H1 (cell line): ENCODE measurements around the gene WDR74. TPM values are rescaled to one million over a fixed set of nuclear protein-coding genes. Genes with fewer than 3 reads are reported as not detected.

Experiments
- CTCF ChIA-PET: fragments of 300-600 bp; sonication (Branson Sonifier 250); formaldehyde crosslinking; loops from one replicate; lab custom pipeline; 2021; ENCODE audit not compliant: partially characterized antibody; lab: Charles Lee
- POLR2A ChIA-PET: fragments of 300-600 bp; sonication (Branson Sonifier 250); formaldehyde crosslinking; loops from one replicate; lab custom pipeline; 2021; ENCODE audit warnings: inconsistent platforms; ENCODE audit not compliant: partially characterized antibody; lab: Charles Lee
- DNase-seq, 2 experiments: peaks; one replicate each; pipeline versions ENCODE4 v3.0.0 to v3.0.0-alpha.2; 2010 to 2022; ENCODE audit warnings: low spot score in 2 of 2, low read depth in 1 of 2, mixed read lengths in 1 of 2
- FAIRE-seq: peaks from 2 replicates; lab custom pipeline; 2011; peaks lifted over from hg19 to GRCh38; lab: Jason Lieb, UNC
- H2AFZ ChIP-seq: 2 replicates; pipeline ENCODE4 v1.8.1; 2012; ENCODE audit warnings: low read length, inconsistent platforms
- H2AK5ac ChIP-seq: 2 replicates; pipeline ENCODE4 v1.6.1; 2013; ENCODE audit warnings: low read depth, low read length
- H2BK120ac ChIP-seq: replicated peaks from 2 replicates; pipeline ENCODE3; 2013; ENCODE audit warnings: low read depth, low read length, inconsistent platforms
- H2BK12ac ChIP-seq: 2 replicates; pipeline ENCODE4 v1.6.1; 2013; ENCODE audit warnings: low read depth, low read length
- H2BK15ac ChIP-seq: 2 replicates; pipeline ENCODE4 v1.6.1; 2013; ENCODE audit warnings: low read length
- H2BK20ac ChIP-seq: 2 replicates; pipeline ENCODE4 v1.6.1; 2013; ENCODE audit warnings: low read length
- H2BK5ac ChIP-seq: 2 replicates; pipeline ENCODE4 v1.6.1; 2013; ENCODE audit warnings: low read depth, low read length
- H3K14ac ChIP-seq: 2 replicates; pipeline ENCODE4 v1.6.1; 2013; ENCODE audit warnings: inconsistent platforms; ENCODE audit not compliant: insufficient read length
- H3K18ac ChIP-seq: 2 replicates; pipeline ENCODE4 v1.6.1; 2013; ENCODE audit warnings: low read length; ENCODE audit errors: extremely low read depth
- H3K23ac ChIP-seq: 2 replicates; pipeline ENCODE4 v1.6.1; 2013; ENCODE audit warnings: inconsistent platforms; ENCODE audit not compliant: insufficient read length
- H3K23me2 ChIP-seq: 2 replicates; pipeline ENCODE4 v1.6.1; 2013; ENCODE audit warnings: low read depth, low read length
- H3K27ac ChIP-seq: 2 replicates; pipeline ENCODE4 v1.6.1; 2011; ENCODE audit warnings: low read depth, low read length, inconsistent platforms
- H3K27me3 ChIP-seq, 4 experiments: replicated peaks in 1 of 4; 1 replicate in 1 of 4; 2 replicates in 3 of 4; pipeline versions ENCODE4 v1.6.1 to v1.8.1; 2011 to 2013; ENCODE audit warnings: low read length in 3 of 4, mild to moderate bottlenecking in 3 of 4, inconsistent platforms in 2 of 4, mixed read lengths in 2 of 4, moderate library complexity in 1 of 4; ENCODE audit not compliant: control insufficient read depth in 3 of 4, insufficient read depth in 3 of 4; ENCODE audit errors: extremely low read depth in 1 of 4
- H3K36me3 ChIP-seq, 4 experiments: 2 replicates each; pipeline versions ENCODE4 v1.6.1 to v1.8.1; 2011 to 2013; ENCODE audit warnings: mild to moderate bottlenecking in 4 of 4, low read length in 3 of 4, moderate library complexity in 2 of 4, control low read depth in 1 of 4, inconsistent platforms in 1 of 4; ENCODE audit not compliant: insufficient read depth in 4 of 4, control insufficient read depth in 2 of 4
- H3K4ac ChIP-seq: replicated peaks from 2 replicates; pipeline ENCODE3; 2013; ENCODE audit warnings: low read length, low read depth, mixed read lengths, inconsistent platforms; ENCODE audit not compliant: insufficient read length
- H3K4me1 ChIP-seq, 4 experiments: replicated peaks in 1 of 4; 1 replicate in 1 of 4; 2 replicates in 3 of 4; pipeline versions ENCODE4 v1.6.1 to v1.8.1; 2011 to 2013; ENCODE audit warnings: low read length in 3 of 4, inconsistent platforms in 2 of 4, mixed read lengths in 1 of 4; ENCODE audit not compliant: insufficient read depth in 4 of 4, control insufficient read depth in 3 of 4
- H3K4me2 ChIP-seq, 2 experiments: 2 replicates each; pipeline versions ENCODE4 v1.6.1 to v1.8.1; 2011 to 2013; ENCODE audit warnings: low read depth in 2 of 2, low read length in 2 of 2, control low read depth in 1 of 2, inconsistent platforms in 1 of 2, mild to moderate bottlenecking in 1 of 2; ENCODE audit not compliant: insufficient read depth in 1 of 2
- H3K4me3 ChIP-seq, 4 experiments: fragments of 200-600, 300-600 bp in 1 of 4; sonication (generic), shearing (Covaris generic), sonication (Bioruptor Twin) in 1 of 4; 2 replicates each; pipeline versions ENCODE4 v1.5.1 to v1.8.1; 2011 to 2016; ENCODE audit warnings: low read length in 4 of 4, low read depth in 3 of 4, control low read depth in 2 of 4, inconsistent platforms in 2 of 4, mild to moderate bottlenecking in 2 of 4, mixed read lengths in 1 of 4, moderate library complexity in 1 of 4; ENCODE audit not compliant: insufficient read depth in 2 of 4; ENCODE audit errors: extremely low read depth in 1 of 4
- H3K56ac ChIP-seq: replicated peaks from 2 replicates; pipeline ENCODE3; 2013; ENCODE audit warnings: low read depth, mild to moderate bottlenecking, mixed read lengths, low read length, inconsistent platforms; ENCODE audit not compliant: insufficient read length
- H3K79me1 ChIP-seq: 2 replicates; pipeline ENCODE4 v1.6.1; 2013; ENCODE audit warnings: low read depth, low read length, control low read depth
- H3K79me2 ChIP-seq, 2 experiments: 2 replicates each; pipeline versions ENCODE4 v1.6.1 to v1.8.1; 2012 to 2013; ENCODE audit warnings: low read length in 2 of 2, mild to moderate bottlenecking in 2 of 2, inconsistent platforms in 1 of 2; ENCODE audit not compliant: insufficient read depth in 2 of 2, control insufficient read depth in 1 of 2
- H3K9ac ChIP-seq, 4 experiments: replicated peaks in 1 of 4; 1 replicate in 1 of 4; 2 replicates in 3 of 4; pipeline versions ENCODE4 v1.6.1 to v1.8.1; 2011 to 2013; ENCODE audit warnings: low read depth in 3 of 4, low read length in 3 of 4, control low read depth in 2 of 4, mild to moderate bottlenecking in 2 of 4, moderate library complexity in 2 of 4, inconsistent platforms in 1 of 4; ENCODE audit errors: extremely low read depth in 1 of 4
- H3K9me3 ChIP-seq, 2 experiments: 2 replicates each; pipeline versions ENCODE4 v1.6.1 to v1.8.1; 2012 to 2013; ENCODE audit warnings: mild to moderate bottlenecking in 2 of 2, moderate library complexity in 2 of 2, control low read depth in 1 of 2, inconsistent platforms in 1 of 2, low read depth in 1 of 2, low read length in 1 of 2, mixed read lengths in 1 of 2; ENCODE audit not compliant: insufficient read depth in 2 of 2
- H4K20me1 ChIP-seq, 2 experiments: replicated peaks in 1 of 2; 2 replicates each; pipeline versions ENCODE3 to v1.8.1; 2011 to 2013; ENCODE audit warnings: inconsistent platforms in 2 of 2, low read length in 2 of 2, mild to moderate bottlenecking in 1 of 2; ENCODE audit not compliant: insufficient read depth in 2 of 2, control insufficient read depth in 1 of 2
- H4K5ac ChIP-seq: 2 replicates; pipeline ENCODE4 v1.6.1; 2013; ENCODE audit warnings: low read length, low read depth, mixed read lengths, inconsistent platforms; ENCODE audit not compliant: insufficient read length
- H4K8ac ChIP-seq: 2 replicates; pipeline ENCODE4 v1.8.0; 2013; ENCODE audit warnings: mild to moderate bottlenecking, moderate library complexity, low read length, inconsistent platforms; ENCODE audit not compliant: insufficient read depth; ENCODE audit errors: extremely low read depth
- H4K91ac ChIP-seq: replicated peaks from 2 replicates; pipeline ENCODE3; 2013; ENCODE audit warnings: low read length, mixed read lengths, inconsistent platforms; ENCODE audit not compliant: insufficient read length
- CTBP2 ChIP-seq: IDR thresholded peaks from 2 replicates; pipeline ENCODE4 v1.7.0; 2011; ENCODE audit warnings: borderline replicate concordance, mild to moderate bottlenecking, moderate library complexity, mixed read lengths, low read length; ENCODE audit not compliant: insufficient read depth, insufficient read length
- HDAC2 ChIP-seq, 2 experiments: fragments of 300-600 bp in 1 of 2; sonication (generic) in 1 of 2; IDR thresholded peaks; 2 replicates each; pipeline ENCODE4 v1.6.1; 2011 to 2012; ENCODE audit warnings: low read depth in 2 of 2, low read length in 2 of 2, mild to moderate bottlenecking in 2 of 2, moderate library complexity in 2 of 2, borderline replicate concordance in 1 of 2, inconsistent platforms in 1 of 2
- SIN3A ChIP-seq, 2 experiments: IDR thresholded peaks in 1 of 2; conservative IDR thresholded peaks in 1 of 2; 2 replicates each; pipeline ENCODE4 v1.6.1; 2011 to 2012; ENCODE audit warnings: low read length in 2 of 2, improper control_type of control experiment in 1 of 2, low read depth in 1 of 2, mild to moderate bottlenecking in 1 of 2
- YY1 ChIP-seq: IDR thresholded peaks from 2 replicates; pipeline ENCODE4 v1.6.1; 2011; ENCODE audit warnings: low read depth, mild to moderate bottlenecking, low read length
- ZNF274 ChIP-seq: IDR thresholded peaks from 2 replicates; pipeline ENCODE4 v1.7.0; 2012; ENCODE audit warnings: low read length, borderline replicate concordance; ENCODE audit errors: extremely low read depth
- WGBS, 2 experiments: shearing (Covaris generic) in 1 of 2; methylation state at CpG; one replicate each; pipeline versions ENCODE4 v1.1.6 to v1.1.7; 2013 to 2015; ENCODE audit warnings: low lambda C conversion rate in 2 of 2, mixed read lengths in 2 of 2, inconsistent platforms in 1 of 2, low coverage in 1 of 2, missing lambda C conversion rate in 1 of 2; ENCODE audit not compliant: insufficient replicate concordance in 2 of 2, insufficient coverage in 1 of 2, insufficient read length in 1 of 2; ENCODE audit errors: extremely low coverage in 1 of 2, missing lambda C conversion rate in 1 of 2; 5-methylcytosine and 5-hydroxymethylcytosine counted together
- polyA plus RNA-seq, 7 experiments: library from polyadenylated mRNA; depleted of rRNA in 3 of 7; stranded (reverse) in 5 of 7; unstranded in 2 of 7; fragments of >200 nt in 5 of 7; fragments of 200-250 nt in 2 of 7; gene quantifications; 1 replicate in 5 of 7; 2 replicates in 1 of 7; 4 replicates in 1 of 7; pipeline versions ENCODE4 v1.2.1 to v1.2.3, GENCODE V29; 2011 to 2013; ENCODE audit warnings: missing spikeins in 2 of 7, mixed read lengths in 2 of 7
- total RNA-seq: library from RNA; stranded (reverse); fragmentation: NEBNext Ultra II Directional; extraction: Animal tissue kit (Norgen Biotek cat#: 25700); gene quantifications from 2 replicates; pipeline ENCODE4 v1.2.1, GENCODE V29; 2021
- TF ChIP-seq, protein P1 (sequence below), 3 experiments: IDR thresholded peaks; 1 replicate in 2 of 3; 2 replicates in 1 of 3; pipeline versions ENCODE4 v1.5.1 to v1.6.1; 2011; ENCODE audit warnings: low read length in 3 of 3, mild to moderate bottlenecking in 3 of 3, inconsistent platforms in 2 of 3, low read depth in 1 of 3, moderate library complexity in 1 of 3; ENCODE audit not compliant: insufficient read depth in 1 of 3; ENCODE audit errors: control extremely low read depth in 1 of 3

Gene WDR74
- total and polyA plus RNA-seq, 2 of the 8 experiments (the other 6 are each of a cell fraction or from before 2014, with no cell fraction given) = 93.6 to 97.0 TPM

DNA sequence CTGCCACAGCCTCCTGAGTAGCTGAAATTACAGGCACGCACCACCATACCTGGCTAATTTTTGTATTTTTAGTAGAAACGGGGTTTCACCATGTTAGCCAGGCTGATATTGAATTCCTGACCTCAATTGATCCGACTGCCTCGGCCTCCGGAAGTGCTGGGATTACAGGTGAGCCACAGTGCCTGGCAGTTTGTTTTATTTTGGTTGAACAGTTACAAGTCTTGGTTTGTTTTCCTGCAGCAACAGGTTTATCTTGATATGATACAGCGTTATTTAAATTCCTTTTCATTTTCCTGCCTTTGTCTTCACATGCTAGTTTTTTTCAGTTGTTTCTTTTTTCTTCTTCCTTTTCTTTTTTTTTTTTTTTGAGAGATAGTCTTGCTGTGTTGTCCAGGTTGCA, 37.3 kb upstream of the WDR74 start:
- H3K36me3 ChIP-seq = peaks cover 15 to 69% (median 35%) of the 10 kb centered on the region in 4 experiments; a peak in 7 of 8 replicates
- no peak overlapping the region for H3K27ac ChIP-seq
- H4K5ac ChIP-seq = no peak overlapping the region
- FAIRE-seq (no peak), DNase-seq (no peak)
- H2AFZ ChIP-seq = no peak overlapping the region
- POLR2A ChIA-PET = interaction anchor here (0.9 to 57.8 kb wide), 6 partner anchors 1 to 86 kb away, joined by 3 to 2104 read pairs (median 594); partner anchors contain the start of genes CHRM1, SLC3A2 and WDR74
- peaks cover 4 to 78% of the 10 kb centered on the region in 2 experiments for H3K79me2 ChIP-seq
- H3K9me3 ChIP-seq = no peaks in the 10 kb centered on the region
- H3K9ac ChIP-seq = no peak overlapping the region
- H2AK5ac ChIP-seq = no peak overlapping the region
- H3K56ac ChIP-seq = no peak overlapping the region
- no peak overlapping the region for H2BK12ac ChIP-seq
- no peak overlapping the region for H2BK120ac ChIP-seq
- no peaks in the 10 kb centered on the region; the same call in 1 of the 2 replicates for H3K79me1 ChIP-seq
- WGBS, 2 experiments = 94% methylated on average over 6 of the region's 6 CpGs; no CpG with 5 or more reads in 1 of the 2 experiments
- no peak overlapping the region for H4K8ac ChIP-seq
- no peak overlapping the region for H4K91ac ChIP-seq
- no peak overlapping the region for H2BK15ac ChIP-seq
- H3K4me1 ChIP-seq = peaks cover 0 to 13% (median 4%) of the 10 kb centered on the region in 4 experiments; a peak in 5 of 7 replicates
- peaks cover 2% of the 10 kb centered on the region; the same call in 1 of the 2 replicates for H3K23me2 ChIP-seq
- no peak overlapping the region for H3K14ac ChIP-seq
- H4K20me1 ChIP-seq = peaks cover 9 to 18% of the 10 kb centered on the region in 2 experiments
- no peak overlapping the region for H3K4ac ChIP-seq
- CTCF ChIA-PET = interaction anchor here (0.9 to 2.9 kb wide), 3 partner anchors 8 to 22 kb away, joined by 4 to 12 read pairs (median 6); no protein-coding TSS in a partner anchor
- H2BK5ac ChIP-seq = no peak overlapping the region
- no peaks in the 10 kb centered on the region for H3K27me3 ChIP-seq
- H2BK20ac ChIP-seq = no peak overlapping the region
- H3K4me2 ChIP-seq = no peak overlapping the region
- H3K23ac ChIP-seq = no peak overlapping the region
- no peak overlapping the region for H3K18ac ChIP-seq
- no peak overlapping the region for H3K4me3 ChIP-seq
- no peak for TF ChIP-seq YY1
- no peak for TF ChIP-seq HDAC2 (IDR thresholded peaks at IDR 0.05; ENCODE audit: borderline replicate concordance in 1 of 2, low read depth in 2 of 2, low read length in 2 of 2)
- TF ChIP-seq, protein P1, sequence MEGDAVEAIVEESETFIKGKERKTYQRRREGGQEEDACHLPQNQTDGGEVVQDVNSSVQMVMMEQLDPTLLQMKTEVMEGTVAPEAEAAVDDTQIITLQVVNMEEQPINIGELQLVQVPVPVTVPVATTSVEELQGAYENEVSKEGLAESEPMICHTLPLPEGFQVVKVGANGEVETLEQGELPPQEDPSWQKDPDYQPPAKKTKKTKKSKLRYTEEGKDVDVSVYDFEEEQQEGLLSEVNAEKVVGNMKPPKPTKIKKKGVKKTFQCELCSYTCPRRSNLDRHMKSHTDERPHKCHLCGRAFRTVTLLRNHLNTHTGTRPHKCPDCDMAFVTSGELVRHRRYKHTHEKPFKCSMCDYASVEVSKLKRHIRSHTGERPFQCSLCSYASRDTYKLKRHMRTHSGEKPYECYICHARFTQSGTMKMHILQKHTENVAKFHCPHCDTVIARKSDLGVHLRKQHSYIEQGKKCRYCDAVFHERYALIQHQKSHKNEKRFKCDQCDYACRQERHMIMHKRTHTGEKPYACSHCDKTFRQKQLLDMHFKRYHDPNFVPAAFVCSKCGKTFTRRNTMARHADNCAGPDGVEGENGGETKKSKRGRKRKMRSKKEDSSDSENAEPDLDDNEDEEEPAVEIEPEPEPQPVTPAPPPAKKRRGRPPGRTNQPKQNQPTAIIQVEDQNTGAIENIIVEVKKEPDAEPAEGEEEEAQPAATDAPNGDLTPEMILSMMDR (IDR thresholded peaks at IDR 0.05; ENCODE audit: control extremely low read depth in 1 of 3, insufficient read depth in 1 of 3, low read depth in 1 of 3, low read length in 3 of 3) = no peak
- no peak for TF ChIP-seq CTBP2
- no peak for TF ChIP-seq ZNF274
- no peak for TF ChIP-seq SIN3A (conservative IDR thresholded peaks at IDR 0.05 in 1 of 2, IDR thresholded peaks at IDR 0.05 in 1 of 2; ENCODE audit: low read depth in 1 of 2, low read length in 2 of 2)
